GM18867 (cell line): ENCODE data around the gene RNU1-3.
"Not testable (repeated sequence)": the region's sequence is repeated elsewhere in the genome, so short reads cannot be mapped to it uniquely, and the experiment has no call there.

ENCODE experiments used
- ATAC-seq: cut with Tn5 transposase; IDR thresholded peaks from one replicate; pipeline ENCODE4 v1.9.1; 2021; ENCODE audit warnings: mild to moderate bottlenecking, moderate library complexity; ENCODE audit not compliant: unreplicated experiment

The RNU1-3 gene

DNA sequence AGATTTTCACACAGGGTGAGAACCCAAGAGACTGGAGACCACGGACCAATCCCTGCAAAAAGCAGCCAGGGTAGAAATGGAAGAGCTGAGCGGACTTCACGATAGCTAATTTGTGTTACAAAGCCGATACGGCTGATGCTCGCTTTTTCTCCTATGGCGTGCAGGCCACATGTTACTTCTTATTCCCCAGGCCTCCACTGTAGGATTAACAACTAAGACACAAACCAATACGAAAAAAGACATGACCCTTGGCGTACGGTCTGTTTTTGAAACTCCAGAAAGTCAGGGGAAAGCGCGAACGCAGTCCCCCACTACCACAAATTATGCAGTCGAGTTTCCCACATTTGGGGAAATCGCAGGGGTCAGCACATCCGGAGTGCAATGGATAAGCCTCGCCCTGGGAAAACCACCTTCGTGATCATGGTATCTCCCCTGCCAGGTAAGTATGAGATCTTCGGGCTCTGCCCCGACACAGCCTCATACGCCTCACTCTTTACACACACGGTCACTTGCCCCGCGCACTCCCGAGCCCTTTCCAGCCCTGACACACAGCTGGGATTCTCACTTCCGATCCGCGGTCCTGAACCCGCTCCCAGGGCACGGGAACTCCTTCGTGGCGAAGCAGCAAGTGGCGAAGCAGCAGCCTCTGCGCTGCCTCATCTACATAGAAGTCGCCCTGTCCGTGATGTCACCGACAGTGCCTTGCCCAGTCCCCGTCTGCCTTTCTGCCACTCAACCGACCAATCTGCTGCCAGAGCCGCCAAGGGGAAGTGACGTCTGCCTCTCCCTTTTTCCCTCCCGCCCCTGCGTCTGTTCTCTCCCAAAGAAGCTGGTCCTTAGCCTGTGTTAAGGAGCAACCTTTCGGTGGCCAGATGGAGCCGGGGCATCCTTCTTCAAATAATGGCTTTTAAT is at the start of gene RNU1-3:
RNU1-3 (minus strand) TSS at position 447 of the 912 bp plus-strand sequence.
- peak; percentile 99 for ATAC-seq

DNA sequence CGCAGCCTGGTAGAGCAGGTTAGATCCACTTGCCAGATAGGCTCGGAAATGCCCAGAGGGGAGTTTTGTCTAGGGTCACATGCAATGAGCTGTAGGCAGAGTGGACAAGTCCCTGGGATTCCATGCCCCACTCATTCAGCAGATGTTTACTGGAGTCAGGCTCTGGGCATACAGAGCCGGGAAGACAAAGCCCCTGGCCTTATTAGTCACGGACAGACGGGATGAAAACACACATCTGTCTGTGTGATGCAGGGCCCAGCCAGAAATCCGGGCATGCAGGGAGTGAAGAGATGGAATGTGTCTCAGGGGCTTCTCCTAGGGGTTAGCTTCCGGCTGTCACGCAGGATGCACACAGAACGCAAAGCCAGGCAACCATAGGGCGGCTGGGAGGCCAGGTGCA is 46.7 kb upstream of the RNU1-3 start:
- ATAC-seq, result not testable (repeated sequence)

DNA sequence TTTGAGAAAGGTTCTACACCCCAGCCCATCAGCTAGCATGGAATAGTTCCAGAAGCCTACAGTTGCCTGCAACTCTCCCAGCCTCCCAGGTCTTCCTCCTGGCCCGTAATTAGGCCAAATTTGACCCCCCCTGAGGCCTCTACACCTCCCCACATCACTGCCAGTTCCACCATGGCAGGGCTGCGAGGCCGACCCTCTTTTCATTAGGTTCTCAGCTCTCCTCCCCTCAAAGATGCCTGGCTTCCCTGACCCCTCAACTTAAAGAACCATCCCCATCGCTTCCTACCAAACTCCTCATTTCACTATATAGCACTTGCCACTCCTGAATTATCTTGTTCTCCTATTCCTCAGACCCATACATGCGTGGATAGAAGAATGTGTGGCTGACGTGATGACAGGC is 46.2 kb upstream of the RNU1-3 start:
- not testable (repeated sequence) for ATAC-seq

DNA sequence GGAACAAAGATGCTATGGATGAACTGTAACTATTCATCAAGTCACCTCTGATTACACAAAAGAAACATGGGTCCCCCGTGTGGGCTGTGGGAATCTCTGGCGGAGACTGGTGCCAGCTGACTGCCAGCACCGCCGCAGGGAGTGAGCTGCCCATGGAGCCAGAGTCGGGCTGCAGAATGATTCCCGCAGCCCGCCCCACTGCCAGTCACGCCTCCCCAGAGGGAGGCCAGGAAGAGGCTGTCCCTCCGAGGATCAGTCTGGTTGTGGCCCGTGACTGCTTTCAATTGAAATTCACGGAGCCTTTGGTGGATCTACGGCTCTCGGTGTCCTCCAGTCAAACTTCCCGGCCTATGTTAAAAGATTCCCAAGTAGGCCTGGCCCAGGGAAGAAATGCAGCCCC is 45.8 kb upstream of the RNU1-3 start:
- not testable (repeated sequence) for ATAC-seq

DNA sequence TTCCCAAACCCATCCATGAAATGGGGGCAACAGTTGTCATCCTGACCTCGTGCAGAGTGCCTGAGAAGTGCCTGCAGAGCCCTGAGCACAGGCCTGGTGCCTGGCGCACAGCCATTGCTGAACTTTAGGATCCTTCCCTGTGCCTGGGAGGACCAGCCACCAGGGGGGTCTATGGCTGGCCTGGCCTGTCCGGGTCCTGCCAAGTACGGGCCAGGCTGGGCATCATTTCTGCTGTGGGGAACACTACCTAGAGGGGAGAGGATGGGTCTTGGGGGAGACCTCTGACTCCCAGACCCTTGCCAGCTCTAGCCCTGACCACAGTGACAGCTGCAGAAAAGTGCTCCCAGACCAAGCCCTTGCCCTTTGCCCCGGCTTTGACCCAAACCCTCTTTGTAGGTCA is 45.4 kb upstream of the RNU1-3 start:
- ATAC-seq, result not testable (repeated sequence)

DNA sequence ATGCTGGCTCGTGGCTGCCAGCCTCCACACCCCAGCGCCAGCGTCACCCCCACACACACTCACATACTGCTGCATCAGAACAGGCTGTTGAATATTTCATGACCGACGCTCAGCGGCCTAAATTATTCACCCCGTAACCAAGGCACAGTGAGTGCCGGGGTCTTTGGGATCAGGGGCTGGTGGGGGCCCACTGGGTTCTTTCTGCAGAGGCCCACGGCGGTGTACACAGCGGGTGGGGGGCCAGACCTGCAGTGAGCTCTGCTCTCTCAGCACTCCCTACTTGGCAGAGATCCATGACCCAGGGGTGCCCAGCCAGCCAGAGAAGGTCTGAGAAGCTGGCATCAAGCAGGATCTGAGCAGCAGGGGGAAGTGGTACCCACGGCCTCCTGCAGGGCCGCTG is 43.9 kb upstream of the RNU1-3 start:
- ATAC-seq, result not testable (repeated sequence)

DNA sequence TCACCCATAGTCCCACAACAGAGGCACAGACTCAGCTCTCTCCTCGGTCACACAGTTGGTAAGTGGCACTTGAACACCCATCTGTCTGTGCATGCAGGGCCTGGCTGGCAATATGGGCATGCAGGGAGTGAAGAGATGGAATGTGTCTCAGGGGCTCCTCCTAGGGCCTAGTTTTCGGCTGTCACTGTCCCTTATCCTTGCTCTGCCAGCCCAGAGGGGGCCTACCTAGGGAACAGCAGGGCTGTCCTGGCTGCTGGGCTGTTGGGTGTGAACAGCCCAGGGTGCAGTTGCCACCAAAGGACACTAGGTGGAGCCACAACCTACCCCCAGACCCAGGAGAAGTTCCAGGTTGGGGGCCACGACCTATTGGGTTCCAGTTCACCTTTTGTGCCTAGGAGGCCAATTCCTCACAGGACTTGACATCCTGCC is 42.9 kb upstream of the RNU1-3 start:
- peak; percentile 65 for ATAC-seq

DNA sequence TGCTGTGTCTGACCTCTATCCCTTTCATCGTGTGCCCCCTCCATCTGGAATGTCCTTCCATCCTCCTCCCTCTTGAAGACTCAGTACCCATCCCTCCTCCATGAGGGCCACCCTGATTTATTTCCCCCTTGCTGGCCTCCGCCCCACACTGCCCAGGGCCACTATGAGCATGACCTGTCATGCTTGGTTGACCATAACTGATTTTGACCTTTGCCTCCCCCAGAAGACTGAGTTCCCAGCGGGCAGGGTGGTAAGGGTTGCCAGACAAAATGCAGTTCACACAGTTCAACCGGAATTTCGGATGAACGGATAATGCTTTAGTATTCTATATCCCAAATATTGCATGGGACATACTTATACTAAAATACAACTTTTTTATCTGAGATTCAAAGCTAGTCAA is 42.0 kb upstream of the RNU1-3 start:
- not testable (repeated sequence) for ATAC-seq

DNA sequence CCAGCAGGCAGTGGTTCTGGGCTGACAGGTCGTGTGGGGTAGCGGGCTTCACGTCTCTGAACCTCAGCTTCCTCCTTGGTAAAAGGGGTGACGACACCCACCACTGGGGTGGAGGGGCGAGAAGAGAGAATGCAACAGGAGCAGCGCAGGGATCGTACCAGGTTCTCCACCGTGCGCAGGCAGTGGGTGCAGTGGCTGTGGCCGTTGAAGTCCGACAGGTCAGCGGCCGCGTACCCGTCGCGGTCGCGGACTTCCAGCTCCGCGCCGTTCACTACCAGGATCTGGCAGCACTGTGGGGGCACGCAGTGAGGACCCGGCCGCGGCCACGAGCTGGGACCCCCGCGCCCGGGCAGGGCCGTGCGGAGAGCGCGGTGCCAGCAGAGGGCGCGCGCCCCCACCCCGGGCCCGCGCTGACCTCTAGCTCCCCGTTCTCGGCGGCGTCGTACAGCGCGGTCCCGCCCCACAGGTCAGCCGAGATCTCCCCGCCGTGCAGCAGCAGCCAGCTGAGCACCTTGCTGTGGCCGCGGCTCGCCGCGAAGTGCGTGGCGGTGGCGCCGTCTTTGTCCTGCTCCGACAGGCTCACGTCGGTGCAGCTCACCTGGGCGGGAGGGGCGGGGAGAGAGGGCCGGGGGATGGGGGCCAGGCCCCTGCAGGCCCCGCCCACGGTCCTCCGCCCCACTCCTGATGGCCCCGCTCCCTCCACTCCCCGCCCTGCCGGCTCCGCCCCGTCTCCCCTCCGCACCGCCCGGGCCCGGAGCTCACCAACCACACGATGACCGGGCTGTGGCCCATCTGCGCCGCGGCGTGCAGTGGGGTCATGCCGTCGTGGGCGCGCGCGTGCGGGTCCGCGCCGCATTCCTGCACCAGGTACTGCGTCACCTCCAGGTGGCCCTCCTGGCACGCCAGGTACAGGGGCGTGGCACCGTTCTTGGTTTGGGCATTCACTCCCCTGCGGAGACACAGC is 40.7 kb upstream of the RNU1-3 start:
- not testable (repeated sequence) for ATAC-seq

DNA sequence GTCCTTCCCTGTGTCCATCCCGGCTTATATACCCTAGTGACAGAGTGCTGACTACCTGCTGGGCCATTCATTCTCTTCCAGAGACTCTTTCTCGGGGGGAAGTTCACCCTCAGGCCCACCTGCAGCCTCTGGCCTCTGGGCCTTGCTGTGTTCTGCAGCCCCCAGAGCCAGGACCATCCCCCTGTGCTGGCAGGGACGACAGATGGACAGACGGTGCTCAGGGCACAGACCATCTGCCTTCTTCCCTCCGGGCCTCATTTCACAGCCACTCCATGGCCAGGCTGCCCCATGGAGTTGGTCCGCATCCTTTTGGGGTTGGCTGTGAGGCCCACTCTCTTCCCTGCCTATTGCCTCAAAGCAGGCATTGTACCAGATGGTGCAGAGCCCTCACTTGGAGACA is 39.6 kb upstream of the RNU1-3 start:
- not testable (repeated sequence) for ATAC-seq

DNA sequence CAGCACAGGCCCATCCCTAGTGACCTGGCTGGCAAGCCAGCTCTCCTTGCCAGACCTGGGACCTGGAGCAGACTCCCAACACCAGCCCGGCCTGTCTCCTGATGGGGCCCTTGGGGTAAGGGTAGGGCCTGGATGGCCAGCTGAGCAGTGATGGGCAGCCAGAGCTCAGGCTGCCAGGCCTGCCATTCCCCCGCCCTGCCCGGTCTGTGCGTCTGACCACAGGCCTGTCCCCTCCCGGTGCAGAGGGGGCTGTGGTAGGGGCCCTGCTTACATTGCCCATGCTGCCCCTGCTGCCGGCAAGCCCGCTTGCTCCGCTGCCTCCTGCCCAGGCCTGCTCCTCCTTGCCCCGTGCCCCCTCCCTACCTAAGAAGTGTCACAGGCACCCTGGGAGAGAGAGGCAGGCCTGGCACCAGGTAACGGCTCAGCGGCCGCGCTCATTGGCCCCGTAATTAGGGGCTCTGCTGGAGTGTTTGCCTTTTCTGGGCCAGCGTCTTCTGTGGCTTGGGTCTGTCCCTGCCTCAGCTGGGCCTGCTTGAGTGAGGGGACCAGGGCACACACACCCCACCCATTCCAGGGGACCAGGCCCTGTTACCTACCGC is 37.9 kb upstream of the RNU1-3 start:
- ATAC-seq, result not testable (repeated sequence)

DNA sequence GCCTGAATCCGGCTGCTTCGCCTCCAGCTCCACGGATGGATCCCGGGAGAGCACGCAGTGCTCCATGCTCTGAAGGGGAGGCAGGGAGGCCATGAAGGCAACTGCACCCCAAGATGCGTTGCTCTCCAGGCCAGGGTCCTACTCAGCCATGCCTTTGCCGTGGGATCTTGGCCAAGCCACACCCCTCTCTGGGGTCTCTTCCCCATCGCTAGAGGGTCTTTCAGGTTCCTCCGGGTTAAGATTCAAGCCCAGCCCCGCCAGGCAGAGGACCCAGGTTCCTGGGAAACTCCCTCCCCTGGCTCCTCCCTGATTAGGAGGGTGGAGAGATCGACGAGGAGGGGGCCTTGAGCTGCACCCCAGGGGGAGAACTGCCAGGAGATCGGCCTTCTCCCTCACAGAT is 37.3 kb upstream of the RNU1-3 start:
- not testable (repeated sequence) for ATAC-seq

DNA sequence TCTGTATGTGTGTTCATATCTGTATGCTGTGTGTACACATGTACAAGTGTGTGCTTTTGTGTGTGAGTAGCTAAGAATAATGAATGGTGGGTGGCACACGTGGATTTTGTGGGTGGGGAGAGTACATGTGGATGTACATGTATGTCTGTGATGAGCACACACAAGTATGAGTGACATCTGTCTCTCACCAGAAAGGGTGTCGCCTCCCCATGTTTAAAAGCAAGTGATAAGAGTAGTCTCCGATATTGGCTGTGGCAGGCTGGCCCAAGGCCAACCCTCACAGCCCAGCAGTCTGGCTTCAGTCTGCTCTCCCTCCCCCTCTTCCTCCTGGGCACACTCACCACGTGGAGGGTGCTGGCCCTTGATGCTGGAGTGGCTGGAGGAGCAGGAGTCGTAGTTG is 36.9 kb upstream of the RNU1-3 start:
- ATAC-seq, result not testable (repeated sequence)

DNA sequence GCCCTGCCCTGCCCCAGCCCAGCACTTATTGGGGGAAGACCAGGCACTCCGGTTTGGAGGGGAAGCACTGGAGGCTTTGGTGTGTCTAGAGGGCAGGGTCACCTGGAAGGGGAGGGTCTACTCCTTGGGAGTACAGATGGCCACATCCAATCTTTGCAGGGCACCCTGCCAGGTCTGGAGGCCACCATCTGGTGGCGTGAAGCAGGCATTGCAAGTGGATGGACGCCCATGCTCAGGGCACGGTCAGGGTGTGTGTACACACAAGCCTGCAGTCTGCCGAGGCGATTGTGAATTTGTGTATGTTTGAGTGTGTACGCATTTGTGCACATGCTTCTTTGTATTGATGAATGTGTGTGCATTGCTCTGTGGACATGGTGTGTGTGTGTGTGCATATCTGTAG is 36.4 kb upstream of the RNU1-3 start:
- ATAC-seq, result not testable (repeated sequence)

DNA sequence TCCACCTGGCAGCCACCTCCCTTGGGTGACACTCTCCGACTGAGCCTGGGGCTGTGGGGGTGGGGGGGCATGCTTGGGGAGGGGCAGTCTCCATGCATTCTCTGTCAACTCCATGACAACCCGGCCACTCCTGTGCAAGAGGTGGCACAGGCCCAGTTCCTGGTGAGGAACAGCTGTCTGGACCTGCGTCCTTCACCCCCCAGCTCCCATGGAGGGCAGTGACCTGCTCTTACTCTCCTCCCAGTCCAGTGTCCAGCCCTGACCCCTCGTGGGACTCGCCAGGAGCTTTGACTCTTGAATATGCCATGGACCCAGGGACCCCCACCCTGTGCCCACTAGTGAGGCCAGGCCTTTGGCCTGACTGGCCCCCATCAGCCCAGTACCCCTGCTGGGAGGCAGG is 35.5 kb upstream of the RNU1-3 start:
- not testable (repeated sequence) for ATAC-seq

DNA sequence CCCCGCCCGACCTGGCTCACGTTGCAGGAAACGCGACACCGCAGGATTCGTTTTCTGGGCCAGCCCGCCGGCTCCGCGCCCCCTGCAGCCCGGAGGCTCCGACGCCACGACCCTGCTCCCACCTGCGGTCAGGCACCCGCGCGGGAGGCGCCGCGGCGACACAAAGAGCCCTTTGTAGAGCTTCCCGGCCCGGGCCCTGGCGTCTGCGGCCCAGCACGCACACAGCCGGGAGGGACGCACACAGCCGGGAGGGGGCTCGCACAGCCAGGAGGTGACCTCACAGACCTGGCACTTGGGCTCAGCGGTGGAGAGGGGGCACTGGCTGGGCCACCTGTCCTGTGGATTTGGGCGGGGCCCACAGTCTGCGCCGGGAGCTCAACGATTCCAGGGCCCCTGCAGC is 34.4 kb upstream of the RNU1-3 start:
- not testable (repeated sequence) for ATAC-seq

DNA sequence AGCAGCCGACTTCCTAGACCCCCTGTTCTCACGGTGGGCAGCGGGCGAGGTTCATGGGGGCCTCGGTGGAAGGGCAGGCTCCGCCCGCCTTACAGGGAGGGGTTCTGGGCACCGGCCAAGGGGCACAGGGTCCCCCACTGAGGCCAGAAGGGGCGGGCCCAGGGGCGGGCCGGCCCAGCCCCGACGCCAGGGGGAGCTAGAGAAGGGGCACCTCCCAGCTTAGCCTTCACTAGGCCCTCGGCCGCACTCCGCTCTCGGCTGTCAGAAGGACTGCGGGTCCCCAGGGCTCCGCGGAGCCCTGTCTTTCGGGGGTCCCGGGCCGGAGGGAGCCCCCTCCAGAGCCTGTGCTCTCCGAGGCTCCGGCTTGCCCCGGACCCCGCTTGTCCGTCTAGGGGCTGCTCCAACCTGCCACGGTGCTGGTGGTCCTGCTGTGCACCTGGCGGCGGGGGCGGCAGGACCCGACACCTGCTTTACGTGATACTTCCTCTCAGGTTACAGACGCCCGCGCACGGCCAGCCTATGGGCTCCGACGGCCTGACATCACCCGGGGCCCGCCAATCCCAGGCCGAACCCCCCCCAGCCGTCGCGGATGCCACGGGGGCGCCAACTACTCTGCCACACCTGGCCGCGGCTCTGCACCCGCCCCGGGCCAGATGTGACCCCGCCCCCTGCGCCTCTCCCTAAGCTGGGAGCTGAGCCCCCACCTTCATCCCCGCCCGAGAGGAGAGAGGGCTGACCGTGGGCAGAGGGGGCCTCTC is 33.6 kb upstream of the RNU1-3 start:
- ATAC-seq, result not testable (repeated sequence)

DNA sequence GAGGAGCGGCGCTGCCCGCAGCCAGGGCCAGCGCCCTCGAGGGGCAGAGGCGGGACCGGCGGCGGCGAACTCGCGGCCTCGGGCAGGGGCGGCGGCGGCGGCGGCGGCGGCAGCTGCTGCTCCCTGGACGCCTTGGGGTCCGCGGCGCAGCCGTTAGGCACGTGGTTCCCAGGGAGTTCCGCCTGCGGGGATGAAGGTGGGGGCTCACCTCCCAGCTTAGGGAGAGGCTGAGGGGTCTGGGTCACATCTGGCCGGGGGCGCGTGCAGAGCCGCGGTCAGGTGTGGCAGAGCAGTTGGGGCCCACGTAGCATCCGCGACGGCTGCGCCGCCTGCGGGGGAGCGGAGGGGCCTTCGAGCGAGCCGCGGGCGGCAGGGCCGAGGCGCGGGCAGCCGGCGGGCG is 32.7 kb upstream of the RNU1-3 start:
- ATAC-seq, result not testable (repeated sequence)

DNA sequence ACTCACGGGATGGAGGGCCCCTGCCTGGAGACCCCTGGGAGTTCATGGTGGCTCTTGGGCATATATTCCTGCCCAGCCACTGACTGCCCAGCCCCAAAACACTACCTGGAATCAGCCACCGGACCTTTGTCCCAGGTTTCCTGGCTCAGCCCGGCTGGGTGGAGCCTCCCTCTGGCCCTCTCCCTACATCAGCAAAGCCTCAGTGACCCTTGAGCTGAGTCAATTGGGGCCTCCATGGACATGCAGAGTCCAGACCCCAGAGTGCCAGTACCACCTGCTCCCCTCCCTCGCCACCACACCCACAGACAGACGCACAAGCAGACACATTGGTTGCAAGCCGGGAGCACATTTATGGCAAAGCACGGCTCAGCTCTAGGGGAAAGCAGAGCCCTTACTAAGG is 30.4 kb upstream of the RNU1-3 start:
- ATAC-seq, result not testable (repeated sequence)

DNA sequence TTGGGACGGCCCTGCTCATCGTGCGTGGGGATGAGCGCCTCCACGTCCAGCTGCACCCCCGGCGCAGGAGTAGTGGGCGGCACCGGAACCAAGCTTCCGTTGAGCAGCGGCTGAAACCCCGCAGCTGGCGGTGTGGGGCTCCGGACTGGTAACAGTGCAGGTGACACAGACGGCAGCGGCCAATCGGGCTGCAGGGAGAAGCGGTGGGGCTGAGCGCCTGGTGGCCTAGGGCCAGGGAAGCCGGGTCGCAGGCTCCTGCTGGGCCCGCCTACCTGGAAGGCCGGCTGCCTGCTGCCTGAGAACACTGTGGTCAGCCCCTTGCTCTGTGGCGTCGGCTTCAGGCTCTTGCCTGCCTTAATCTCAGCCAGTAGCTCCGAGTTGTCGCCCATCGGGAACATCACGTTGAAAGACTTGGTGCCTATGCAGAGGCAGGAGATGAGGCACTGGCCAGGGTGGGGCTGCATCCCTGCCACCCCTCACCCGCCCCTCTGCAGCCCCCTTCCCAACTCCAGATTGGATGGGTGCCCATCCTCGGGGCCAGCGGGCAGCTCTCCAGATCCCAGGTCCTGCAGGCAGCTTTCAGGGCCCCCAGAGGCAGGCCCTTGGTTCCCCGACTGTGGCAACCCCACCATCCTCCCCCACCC is 29.9 kb upstream of the RNU1-3 start:
- ATAC-seq, result not testable (repeated sequence)
